Measurements from ENCODE around the gene ISLR.

The ISLR gene

GRCh38 chr15:74132681-74133651 lies 40.5 kb upstream of the ISLR start:
- FAIRE-seq = no peak
- no peak for DNase-seq (ENCODE audit: insufficient read length, low spot score)
- TF ChIP-seq CTCF (IDR thresholded peaks at IDR 0.05; ENCODE audit: insufficient read depth, missing control alignments) = no peak

GRCh38 chr15:74133694-74134386 lies 39.7 kb upstream of the ISLR start:
- no peak for FAIRE-seq
- no peak for TF ChIP-seq CTCF (IDR thresholded peaks at IDR 0.05; ENCODE audit: insufficient read depth, missing control alignments)
- no peak for DNase-seq (ENCODE audit: insufficient read length, low spot score)

GRCh38 chr15:74134387-74135027 lies 39.0 kb upstream of the ISLR start:
- DNase-seq (ENCODE audit: insufficient read length, low spot score) (no peak), FAIRE-seq (no peak)
- TF ChIP-seq CTCF (IDR thresholded peaks at IDR 0.05; ENCODE audit: insufficient read depth, missing control alignments) = no peak

- FAIRE-seq (no peak), DNase-seq (ENCODE audit: insufficient read length, low spot score) (no peak)
- no peak for TF ChIP-seq CTCF (IDR thresholded peaks at IDR 0.05; ENCODE audit: insufficient read depth, missing control alignments)
These were observed 38.4 kb upstream of the ISLR start for GRCh38 chr15:74135041-74135565.

GRCh38 chr15:74136540-74136813 lies 37.0 kb upstream of the ISLR start:
- TF ChIP-seq CTCF (IDR thresholded peaks at IDR 0.05; ENCODE audit: insufficient read depth, missing control alignments) = no peak
- FAIRE-seq = no peak
- DNase-seq (ENCODE audit: insufficient read length, low spot score) = no peak

- no peak for FAIRE-seq
- TF ChIP-seq CTCF (IDR thresholded peaks at IDR 0.05; ENCODE audit: insufficient read depth, missing control alignments) = no peak
- DNase-seq (ENCODE audit: insufficient read length, low spot score) = no peak
These were observed 36.5 kb upstream of the ISLR start for GRCh38 chr15:74136814-74137536.
